ENCODE results near the gene CEP295NL.

The CEP295NL gene

GRCh38 chr17:78940258-78940657 lies 37.3 kb upstream of the CEP295NL start:
- H3K4me1 ChIP-seq (ENCODE audit: control insufficient read depth, low read depth, low read length), result no peaks in the 10 kb centered on the region
- H3K9ac ChIP-seq (ENCODE audit: low read length), result no peak overlapping the region
- H3K27me3 ChIP-seq (ENCODE audit: control insufficient read depth, insufficient read depth, low read length), result no peaks in the 10 kb centered on the region
- no peaks in the 10 kb centered on the region for H3K36me3 ChIP-seq (ENCODE audit: control insufficient read depth, low read depth, low read length)
- no peak overlapping the region for H3K27ac ChIP-seq (ENCODE audit: low read length)
- no peak overlapping the region for H3K4me3 ChIP-seq (ENCODE audit: low read length)
- H3K9me3 ChIP-seq (ENCODE audit: control insufficient read depth, low read depth, low read length), result no peaks in the 10 kb centered on the region

GRCh38 chr17:78939615-78940014 lies 36.6 kb upstream of the CEP295NL start:
- Histone ChIP-seq H3K27ac (ENCODE audit: low read length) (no peak overlapping the region), H3K9me3 (ENCODE audit: control insufficient read depth, low read depth, low read length) (no peaks in the 10 kb centered on the region), H3K4me1 (ENCODE audit: control insufficient read depth, low read depth, low read length) (peaks cover under 1% of the 10 kb centered on the region), H3K36me3 (ENCODE audit: control insufficient read depth, low read depth, low read length) (no peaks in the 10 kb centered on the region), H3K27me3 (ENCODE audit: control insufficient read depth, insufficient read depth, low read length) (no peaks in the 10 kb centered on the region), H3K9ac (ENCODE audit: low read length) (no peak overlapping the region), H3K4me3 (ENCODE audit: low read length) (no peak overlapping the region)

- no peaks in the 10 kb centered on the region for H3K27me3 ChIP-seq (ENCODE audit: control insufficient read depth, insufficient read depth, low read length)
- no peak overlapping the region for H3K4me3 ChIP-seq (ENCODE audit: low read length)
- H3K4me1 ChIP-seq (ENCODE audit: control insufficient read depth, low read depth, low read length), result peaks cover 10% of the 10 kb centered on the region
- no peaks in the 10 kb centered on the region for H3K36me3 ChIP-seq (ENCODE audit: control insufficient read depth, low read depth, low read length)
- H3K27ac ChIP-seq (ENCODE audit: low read length), result no peak overlapping the region
- no peak overlapping the region for H3K9ac ChIP-seq (ENCODE audit: low read length)
- H3K9me3 ChIP-seq (ENCODE audit: control insufficient read depth, low read depth, low read length), result no peaks in the 10 kb centered on the region
Measured at GRCh38 chr17:78937561-78937960, 34.6 kb upstream of the CEP295NL start.

- no peaks in the 10 kb centered on the region for H3K9me3 ChIP-seq (ENCODE audit: control insufficient read depth, low read depth, low read length)
- peaks cover 10% of the 10 kb centered on the region for H3K4me1 ChIP-seq (ENCODE audit: control insufficient read depth, low read depth, low read length)
- no peak overlapping the region for H3K4me3 ChIP-seq (ENCODE audit: low read length)
- no peaks in the 10 kb centered on the region for H3K27me3 ChIP-seq (ENCODE audit: control insufficient read depth, insufficient read depth, low read length)
- H3K36me3 ChIP-seq (ENCODE audit: control insufficient read depth, low read depth, low read length), result no peaks in the 10 kb centered on the region
- no peak overlapping the region for H3K9ac ChIP-seq (ENCODE audit: low read length)
- H3K27ac ChIP-seq (ENCODE audit: low read length), result no peak overlapping the region
Measured at GRCh38 chr17:78935419-78936323, 32.7 kb upstream of the CEP295NL start.

GRCh38 chr17:78934681-78935418 lies 31.8 kb upstream of the CEP295NL start:
- no peaks in the 10 kb centered on the region for H3K9me3 ChIP-seq (ENCODE audit: control insufficient read depth, low read depth, low read length)
- no peak overlapping the region for H3K27ac ChIP-seq (ENCODE audit: low read length)
- H3K9ac ChIP-seq (ENCODE audit: low read length), result no peak overlapping the region
- no peak overlapping the region for H3K4me3 ChIP-seq (ENCODE audit: low read length)
- no peaks in the 10 kb centered on the region for H3K27me3 ChIP-seq (ENCODE audit: control insufficient read depth, insufficient read depth, low read length)
- H3K36me3 ChIP-seq (ENCODE audit: control insufficient read depth, low read depth, low read length), result no peaks in the 10 kb centered on the region
- H3K4me1 ChIP-seq (ENCODE audit: control insufficient read depth, low read depth, low read length), result peaks cover 10% of the 10 kb centered on the region

- Histone ChIP-seq H3K9me3 (ENCODE audit: control insufficient read depth, low read depth, low read length) (no peaks in the 10 kb centered on the region), H3K36me3 (ENCODE audit: control insufficient read depth, low read depth, low read length) (no peaks in the 10 kb centered on the region), H3K27me3 (ENCODE audit: control insufficient read depth, insufficient read depth, low read length) (no peaks in the 10 kb centered on the region), H3K9ac (ENCODE audit: low read length) (no peak overlapping the region), H3K4me1 (ENCODE audit: control insufficient read depth, low read depth, low read length) (peaks cover 10% of the 10 kb centered on the region), H3K4me3 (ENCODE audit: low read length) (no peak overlapping the region), H3K27ac (ENCODE audit: low read length) (no peak overlapping the region)
Measured at GRCh38 chr17:78933959-78934568, 31.1 kb upstream of the CEP295NL start.

DNA sequence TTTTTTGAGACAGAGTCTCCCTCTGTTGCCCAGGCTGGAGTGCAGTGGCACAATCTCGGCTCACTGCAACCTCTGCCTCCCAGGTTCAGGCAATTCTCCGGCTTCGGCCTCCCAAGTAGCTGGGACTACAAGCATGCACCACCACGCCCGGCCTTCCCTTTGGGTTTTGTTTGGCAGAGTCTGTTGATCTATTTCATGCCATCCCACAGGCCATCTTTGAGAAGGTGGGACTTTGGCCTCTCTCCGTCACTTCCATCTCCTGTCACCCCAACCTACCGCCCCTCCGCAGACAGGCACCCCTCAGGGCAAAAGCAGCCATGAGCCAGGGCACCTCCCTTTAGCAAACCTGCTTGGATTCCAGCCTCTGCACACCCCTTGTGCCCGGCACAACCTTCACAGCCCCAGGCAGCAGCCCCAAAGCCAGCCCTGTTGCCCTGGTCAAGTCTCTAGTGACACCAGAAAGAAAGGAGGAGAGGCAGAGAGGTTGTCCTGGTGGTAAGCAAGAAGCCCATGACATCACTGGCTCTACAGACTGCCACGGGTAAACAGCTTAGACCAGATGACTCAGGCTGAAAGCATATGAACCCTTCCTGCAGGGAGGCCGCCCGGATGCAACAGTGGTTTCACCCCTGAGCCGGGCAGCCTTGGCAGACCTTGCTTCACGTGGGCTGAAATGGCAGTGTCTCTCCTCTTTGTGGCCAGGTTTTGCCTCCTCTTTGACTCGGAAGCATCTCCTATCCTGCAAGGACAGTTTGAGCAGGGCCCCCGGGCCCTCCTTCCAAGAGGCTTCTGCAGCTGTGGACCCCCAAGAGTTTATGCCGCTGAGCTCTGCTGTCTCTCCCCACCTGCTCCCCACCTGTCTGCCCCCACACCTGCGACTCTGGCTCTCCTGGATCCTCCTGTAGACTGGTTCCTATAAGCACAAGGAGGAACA lies 30.3 kb upstream of the CEP295NL start:
- Histone ChIP-seq H3K27ac (ENCODE audit: low read length) (no peak overlapping the region), H3K9ac (ENCODE audit: low read length) (no peak overlapping the region), H3K4me1 (ENCODE audit: control insufficient read depth, low read depth, low read length) (peaks cover 10% of the 10 kb centered on the region), H3K4me3 (ENCODE audit: low read length) (no peak overlapping the region), H3K36me3 (ENCODE audit: control insufficient read depth, low read depth, low read length) (no peaks in the 10 kb centered on the region), H3K27me3 (ENCODE audit: control insufficient read depth, insufficient read depth, low read length) (no peaks in the 10 kb centered on the region), H3K9me3 (ENCODE audit: control insufficient read depth, low read depth, low read length) (no peaks in the 10 kb centered on the region)

- Histone ChIP-seq H3K27me3 (ENCODE audit: control insufficient read depth, insufficient read depth, low read length) (no peaks in the 10 kb centered on the region), H3K27ac (ENCODE audit: low read length) (no peak overlapping the region), H3K4me1 (ENCODE audit: control insufficient read depth, low read depth, low read length) (peaks cover 10% of the 10 kb centered on the region), H3K4me3 (ENCODE audit: low read length) (no peak overlapping the region), H3K36me3 (ENCODE audit: control insufficient read depth, low read depth, low read length) (no peaks in the 10 kb centered on the region), H3K9ac (ENCODE audit: low read length) (no peak overlapping the region), H3K9me3 (ENCODE audit: control insufficient read depth, low read depth, low read length) (no peaks in the 10 kb centered on the region)
Measured at GRCh38 chr17:78929908-78930775, 27.1 kb upstream of the CEP295NL start.

DNA sequence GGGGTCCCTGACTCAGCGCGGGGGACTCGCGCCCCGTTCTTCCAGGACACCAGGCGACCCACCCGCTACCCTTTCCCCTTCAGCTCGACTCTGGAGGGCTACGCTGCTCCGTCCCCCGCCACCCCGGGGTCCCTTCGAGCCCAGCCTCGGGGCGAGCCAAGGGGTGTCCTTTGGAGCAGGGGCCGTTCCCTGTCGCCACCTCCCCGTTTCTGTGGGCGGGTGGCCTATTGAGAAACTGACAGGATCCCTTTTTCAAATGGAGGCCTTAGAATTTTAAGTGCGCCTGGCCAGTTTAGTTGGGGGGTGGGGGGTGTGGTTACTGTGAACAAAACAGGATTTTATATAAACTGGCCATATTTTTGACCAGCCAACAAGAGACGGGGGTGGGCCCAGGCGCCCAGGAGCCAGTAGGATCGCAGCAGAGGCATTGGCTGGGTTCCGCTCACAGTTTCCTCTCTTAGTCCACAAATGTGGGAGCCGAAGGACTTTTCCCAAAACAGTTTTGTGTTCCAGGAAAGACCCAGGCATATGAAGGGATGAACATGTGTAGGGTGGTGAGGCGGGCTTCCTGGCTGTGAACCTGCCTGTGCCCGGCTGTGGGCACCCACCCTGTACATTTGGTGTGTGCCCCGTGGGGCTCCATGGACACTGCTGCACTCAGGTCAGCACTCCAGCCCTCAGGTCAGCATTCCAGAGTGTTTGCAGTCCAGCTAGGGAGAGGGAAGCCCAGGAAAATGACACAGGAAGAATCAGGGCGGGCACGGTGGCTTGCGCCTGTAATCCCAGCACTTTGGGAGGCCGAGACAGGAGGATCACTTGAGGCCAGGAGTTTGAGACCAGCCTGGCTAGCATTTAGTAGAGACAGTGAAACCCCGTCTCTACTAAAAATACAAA lies 22.9 kb upstream of the CEP295NL start:
- H3K27me3 ChIP-seq (ENCODE audit: control insufficient read depth, insufficient read depth, low read length), result no peaks in the 10 kb centered on the region
- no peak overlapping the region for H3K27ac ChIP-seq (ENCODE audit: low read length)
- H3K9ac ChIP-seq (ENCODE audit: low read length), result peak overlapping the region; percentile 52
- H3K36me3 ChIP-seq (ENCODE audit: control insufficient read depth, low read depth, low read length), result no peaks in the 10 kb centered on the region
- peak overlapping the region; percentile 54 for H3K4me3 ChIP-seq (ENCODE audit: low read length)
- peaks cover 4% of the 10 kb centered on the region for H3K4me1 ChIP-seq (ENCODE audit: control insufficient read depth, low read depth, low read length)
- H3K9me3 ChIP-seq (ENCODE audit: control insufficient read depth, low read depth, low read length), result no peaks in the 10 kb centered on the region

All from iPS-18a (cell line).